SH-SY5Y (cell line): ENCODE results near the gene CELA1.

ENCODE experiments used
- GATA2 ChIP-seq: IDR thresholded peaks from 2 replicates; pipeline ENCODE4 v1.6.1; 2011; ENCODE audit warnings: mild to moderate bottlenecking, low read depth, low read length
- GATA3 ChIP-seq: IDR thresholded peaks from 2 replicates; pipeline ENCODE4 v1.6.1; 2011; ENCODE audit warnings: low read depth, mild to moderate bottlenecking, low read length, moderate library complexity

The CELA1 gene

DNA sequence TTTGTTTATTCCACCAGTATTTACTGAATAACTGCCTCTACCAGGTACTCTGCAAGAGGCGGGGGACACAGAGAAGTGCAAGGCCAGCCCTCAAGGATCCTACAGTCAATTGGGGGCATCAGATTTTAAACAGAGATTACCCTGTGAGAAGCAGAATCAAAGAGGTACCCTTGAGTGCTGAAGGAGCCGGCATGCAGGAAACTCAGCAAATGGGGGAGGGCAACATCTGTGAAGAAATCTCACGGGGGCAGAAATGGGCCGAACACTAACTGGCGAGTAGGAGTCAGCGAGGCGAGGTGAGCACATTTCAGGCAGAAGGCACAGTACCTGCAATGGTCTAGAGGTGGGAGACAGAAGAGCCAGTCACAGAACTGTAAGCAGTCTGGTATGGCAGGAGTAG is 35.7 kb upstream of the CELA1 start:
- TF ChIP-seq GATA3 (no peak), GATA2 (no peak)

DNA sequence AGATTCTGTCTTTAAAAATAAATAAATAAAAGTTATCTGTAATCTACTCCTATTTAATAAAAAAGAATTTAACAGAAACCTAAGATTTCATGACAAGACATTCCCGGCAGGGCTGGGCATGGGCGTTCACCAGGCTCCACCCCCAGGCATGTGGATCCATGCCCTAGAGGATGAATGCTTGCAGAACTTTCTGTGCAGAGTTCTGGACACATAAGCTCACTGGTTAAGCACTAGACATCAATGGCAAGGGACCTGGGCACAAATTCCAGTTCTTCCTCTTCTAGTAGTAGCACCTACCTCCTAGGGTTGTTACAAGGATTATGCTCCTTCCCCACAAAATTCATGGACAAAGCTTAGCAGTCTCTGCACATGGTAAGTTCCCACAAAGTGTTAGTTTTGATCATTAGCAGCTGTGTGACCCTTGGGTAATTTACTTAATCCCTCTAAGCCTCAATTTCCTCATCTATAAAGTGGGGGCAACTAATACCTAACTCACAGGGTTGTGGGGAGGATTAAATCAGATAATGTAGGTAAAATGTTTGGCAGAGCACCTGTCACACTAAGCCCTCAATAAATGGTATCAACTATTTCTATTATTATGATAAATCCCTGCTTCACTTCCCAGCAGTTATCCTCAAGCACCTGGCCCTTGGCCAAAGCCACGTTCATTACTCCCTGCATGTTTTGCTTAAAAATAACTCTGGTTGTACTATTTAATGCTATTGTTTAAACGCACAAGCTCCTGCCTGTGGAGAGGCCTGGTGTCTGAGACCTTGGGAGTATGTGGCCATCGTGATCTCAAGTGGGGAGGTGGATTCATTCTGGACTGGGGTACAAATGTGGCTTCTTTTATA is 35.0 kb upstream of the CELA1 start:
- TF ChIP-seq GATA3 (no peak), GATA2 (no peak)

DNA sequence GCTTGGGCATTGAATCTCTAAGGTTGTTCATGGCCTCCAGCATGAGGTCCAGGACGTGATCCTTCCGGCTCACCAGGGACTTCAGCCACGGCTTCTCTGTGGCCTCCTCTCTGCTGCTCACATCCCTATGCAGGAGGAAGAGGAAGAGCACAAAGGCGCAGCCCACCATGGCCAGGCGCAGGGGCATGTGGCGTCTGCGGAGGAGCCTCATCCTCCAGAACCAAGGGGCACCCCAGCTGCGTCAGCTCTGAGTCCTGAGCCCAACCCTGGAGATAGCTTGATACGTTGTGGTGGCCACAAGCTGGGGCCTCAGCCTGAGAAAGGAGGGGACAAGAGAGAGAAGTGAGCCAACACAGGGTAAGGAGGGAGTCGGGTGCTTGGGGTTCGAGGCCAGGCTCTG is 33.1 kb upstream of the CELA1 start:
- no peak for TF ChIP-seq GATA3
- TF ChIP-seq GATA2, result no peak

DNA sequence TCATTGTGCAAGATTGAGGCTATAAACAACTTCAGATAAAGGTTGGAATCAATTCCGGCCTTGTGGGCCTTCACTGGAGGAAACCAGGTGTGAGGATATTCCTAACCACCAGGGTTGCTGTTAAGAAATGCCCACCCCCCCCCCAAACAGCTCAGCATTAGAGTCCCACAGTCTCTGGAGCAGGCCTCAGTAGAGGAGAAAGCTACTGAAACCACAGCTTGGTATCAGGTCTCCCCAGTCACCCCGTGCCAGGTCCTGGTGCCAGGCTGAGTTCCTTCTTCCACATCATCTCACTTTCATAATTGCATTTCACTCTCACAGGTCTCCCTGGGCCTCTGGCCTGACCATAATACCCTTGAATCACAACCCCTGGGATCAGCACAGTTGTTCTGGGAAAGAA is 32.3 kb upstream of the CELA1 start:
- no peak for TF ChIP-seq GATA3
- no peak for TF ChIP-seq GATA2

DNA sequence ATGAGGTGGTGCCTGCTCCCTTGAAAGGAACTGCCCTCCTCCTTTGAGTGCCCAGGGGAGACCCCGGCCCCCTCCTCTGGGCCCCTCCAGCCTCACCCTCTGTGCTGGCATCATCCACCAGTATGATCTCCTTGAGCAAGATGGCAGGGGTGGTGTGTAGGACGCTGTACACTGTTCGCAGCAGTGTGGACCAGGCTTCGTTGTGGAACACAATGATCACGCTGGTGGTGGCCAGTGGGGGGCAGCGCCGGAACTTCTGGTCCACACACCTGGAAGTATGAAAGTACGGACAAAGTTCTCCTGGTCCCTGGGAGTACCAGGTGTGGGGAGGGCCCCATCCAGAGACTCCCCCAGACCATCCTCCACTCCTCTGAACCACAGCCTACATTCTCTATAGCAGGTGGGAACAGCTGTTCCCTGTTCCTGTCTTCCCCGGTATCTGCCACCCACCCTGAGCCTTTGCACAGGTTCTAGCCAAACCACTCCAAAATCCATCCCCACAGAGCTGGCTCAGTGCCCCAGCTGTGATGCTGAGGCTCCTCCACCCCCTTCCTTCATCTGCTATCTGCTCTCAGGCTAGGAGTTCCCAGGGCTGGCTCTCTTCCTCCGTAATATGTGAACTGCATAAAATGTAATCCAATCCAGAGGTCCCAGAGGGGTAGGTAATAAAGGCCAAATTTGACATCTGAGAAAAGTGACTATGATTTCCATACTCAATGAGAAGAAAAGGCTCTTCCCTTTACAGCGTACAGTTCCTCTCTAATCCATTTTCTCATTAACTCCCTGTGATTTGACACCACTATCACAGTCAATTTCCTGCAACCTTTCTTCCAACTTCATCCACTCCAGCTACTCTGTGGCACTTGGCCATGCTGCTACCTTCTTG is 30.9 kb upstream of the CELA1 start:
- no peak for TF ChIP-seq GATA3
- TF ChIP-seq GATA2, result no peak

DNA sequence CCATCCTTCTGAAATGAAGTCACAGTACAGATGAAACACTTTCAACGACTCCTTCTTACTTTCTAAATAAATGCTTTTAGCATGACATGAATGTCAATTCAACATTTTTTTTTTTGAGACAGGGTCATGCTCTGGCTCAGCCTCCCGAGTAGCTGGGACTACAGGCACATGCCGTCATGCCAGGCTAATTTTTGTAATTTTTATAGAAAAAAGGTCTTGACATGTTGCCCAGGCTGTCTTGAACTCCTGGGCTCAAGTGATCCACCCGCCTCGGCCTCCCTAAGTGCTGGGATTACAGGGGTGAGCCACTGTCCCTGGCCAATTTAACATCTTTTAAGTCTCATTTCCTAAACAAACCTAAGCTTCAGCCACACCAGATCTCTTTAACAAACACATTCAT is 28.4 kb upstream of the CELA1 start:
- TF ChIP-seq GATA3 (no peak), GATA2 (no peak)

DNA sequence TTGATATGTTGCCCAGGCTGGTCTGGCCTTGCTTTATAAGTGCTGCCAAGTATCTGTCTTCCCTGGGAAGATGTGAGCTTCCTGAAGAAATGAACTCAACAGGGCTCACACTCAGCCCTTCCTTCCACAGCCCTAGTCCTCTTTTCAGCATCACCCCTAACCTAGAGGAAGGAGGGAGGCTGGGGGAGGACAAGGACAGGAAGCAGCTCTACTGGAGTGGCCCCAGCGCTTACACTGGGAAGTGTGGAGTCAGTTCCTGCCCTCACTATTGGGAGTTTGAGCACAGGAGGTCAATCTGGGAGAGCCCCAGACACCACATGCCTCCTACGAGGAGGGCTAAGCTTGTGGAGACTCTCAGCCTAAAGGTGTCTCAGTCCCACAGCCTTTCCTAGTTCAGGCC is 27.9 kb upstream of the CELA1 start:
- TF ChIP-seq GATA2 (no peak), GATA3 (no peak)

DNA sequence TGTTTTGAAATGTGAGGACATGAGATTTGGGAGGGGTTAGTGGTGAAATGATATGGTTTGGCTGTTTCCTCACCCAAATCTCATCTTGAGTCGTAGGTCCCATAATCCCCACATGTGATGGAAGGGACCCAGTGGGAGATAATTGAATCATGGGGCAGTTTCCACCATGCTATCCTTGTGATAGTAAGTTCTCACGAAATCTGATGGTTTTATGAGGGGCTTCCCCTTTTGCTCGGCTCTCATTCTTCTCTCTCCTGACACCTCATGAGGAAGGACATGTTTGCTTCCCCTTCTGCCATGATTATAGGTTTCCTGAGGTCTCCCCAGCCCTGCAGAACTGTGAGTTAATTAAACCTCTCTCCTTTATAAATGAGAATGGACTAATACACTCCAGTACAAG is 26.7 kb upstream of the CELA1 start:
- TF ChIP-seq GATA2 (no peak), GATA3 (no peak)

DNA sequence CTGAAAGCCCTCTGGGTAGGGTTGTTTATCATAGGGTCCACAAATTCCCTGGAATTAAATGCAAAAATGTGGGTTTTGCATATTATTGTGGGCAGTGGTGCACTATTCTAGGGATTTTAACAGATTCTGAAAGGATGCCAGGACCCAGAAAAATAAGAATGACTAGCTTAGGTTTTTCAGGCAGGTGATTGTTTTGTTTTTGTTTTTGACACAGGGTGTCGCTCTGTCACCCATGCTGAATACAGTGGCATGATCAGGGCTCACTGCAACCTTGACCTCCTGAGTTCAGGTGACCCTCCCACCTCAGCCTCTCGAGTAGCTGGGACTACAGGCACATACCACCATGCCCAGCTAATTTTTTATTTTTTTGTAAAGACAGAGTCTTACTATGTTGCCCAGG is 25.5 kb upstream of the CELA1 start:
- TF ChIP-seq GATA3 (no peak), GATA2 (no peak)

DNA sequence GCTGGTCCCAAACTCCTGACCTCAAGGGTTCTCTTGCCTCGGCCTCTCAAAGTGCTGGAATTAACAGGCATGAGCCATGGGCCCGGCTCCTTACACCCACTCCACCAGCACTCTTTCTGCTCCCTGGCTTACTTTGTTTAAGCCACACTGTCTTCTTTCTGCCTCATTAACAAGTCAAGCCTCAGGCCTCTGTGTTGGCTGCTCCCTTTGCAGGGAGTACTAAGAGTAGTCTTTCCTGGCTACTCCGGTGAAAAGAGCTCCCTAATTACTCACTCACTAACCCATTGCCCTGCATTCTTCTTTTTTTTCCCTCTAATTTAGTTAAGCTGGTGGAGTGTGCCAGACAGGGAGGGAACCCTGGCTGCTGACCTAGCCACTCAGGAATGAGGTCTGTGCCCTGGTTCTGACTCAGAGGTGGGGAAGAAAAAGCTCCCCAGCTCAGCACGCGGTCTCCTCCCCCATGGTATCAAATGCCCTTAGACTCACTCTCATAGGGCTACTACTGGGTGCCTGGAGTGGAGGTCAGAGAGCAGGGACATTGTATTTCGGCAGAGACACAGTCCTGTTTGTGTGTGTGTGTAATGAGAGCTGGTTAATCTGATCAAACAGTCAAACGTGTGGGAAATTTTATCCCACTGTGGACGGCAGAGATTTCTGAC is 24.9 kb upstream of the CELA1 start:
- TF ChIP-seq GATA3 (no peak), GATA2 (no peak; the same call in 1 of the 2 replicates)

DNA sequence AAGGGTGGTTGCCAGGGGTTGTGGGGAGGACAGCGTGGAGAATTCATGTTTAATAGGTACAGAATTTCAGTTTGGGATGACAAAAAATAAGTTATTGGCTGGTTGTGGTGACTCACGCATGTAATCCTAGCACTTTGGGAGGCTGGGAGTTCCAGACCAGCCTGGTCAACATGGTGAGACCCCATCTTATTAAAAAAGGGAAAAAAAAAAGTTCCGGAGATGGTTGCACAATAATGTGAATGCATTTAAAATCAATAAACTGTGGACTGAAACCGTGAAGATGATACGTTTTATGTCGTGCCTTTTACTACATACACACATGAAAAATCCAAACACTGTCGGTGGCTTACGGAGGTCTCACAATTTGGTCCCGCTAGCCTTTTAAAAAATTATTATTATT is 24.2 kb upstream of the CELA1 start:
- TF ChIP-seq GATA3, result no peak
- TF ChIP-seq GATA2, result no peak

DNA sequence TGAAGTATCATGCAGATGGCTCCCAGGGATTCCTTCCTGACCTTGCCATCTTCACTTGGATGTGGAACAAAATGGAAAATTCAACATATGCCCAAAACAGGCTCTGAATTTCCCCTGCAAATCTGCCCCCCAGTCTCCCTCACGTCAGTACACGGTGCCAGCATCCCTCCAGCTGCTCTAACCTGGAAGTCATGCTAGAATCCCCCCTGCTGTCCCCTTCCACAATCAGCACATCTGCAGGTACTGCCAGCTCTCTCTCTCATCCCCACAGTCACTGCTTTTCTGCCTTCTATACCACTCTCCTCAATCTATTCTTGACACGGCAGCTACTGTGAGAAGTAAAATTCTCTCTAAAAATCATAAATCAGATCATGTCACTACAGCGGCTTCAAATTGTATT is 23.1 kb upstream of the CELA1 start:
- TF ChIP-seq GATA2 (no peak), GATA3 (no peak)

DNA sequence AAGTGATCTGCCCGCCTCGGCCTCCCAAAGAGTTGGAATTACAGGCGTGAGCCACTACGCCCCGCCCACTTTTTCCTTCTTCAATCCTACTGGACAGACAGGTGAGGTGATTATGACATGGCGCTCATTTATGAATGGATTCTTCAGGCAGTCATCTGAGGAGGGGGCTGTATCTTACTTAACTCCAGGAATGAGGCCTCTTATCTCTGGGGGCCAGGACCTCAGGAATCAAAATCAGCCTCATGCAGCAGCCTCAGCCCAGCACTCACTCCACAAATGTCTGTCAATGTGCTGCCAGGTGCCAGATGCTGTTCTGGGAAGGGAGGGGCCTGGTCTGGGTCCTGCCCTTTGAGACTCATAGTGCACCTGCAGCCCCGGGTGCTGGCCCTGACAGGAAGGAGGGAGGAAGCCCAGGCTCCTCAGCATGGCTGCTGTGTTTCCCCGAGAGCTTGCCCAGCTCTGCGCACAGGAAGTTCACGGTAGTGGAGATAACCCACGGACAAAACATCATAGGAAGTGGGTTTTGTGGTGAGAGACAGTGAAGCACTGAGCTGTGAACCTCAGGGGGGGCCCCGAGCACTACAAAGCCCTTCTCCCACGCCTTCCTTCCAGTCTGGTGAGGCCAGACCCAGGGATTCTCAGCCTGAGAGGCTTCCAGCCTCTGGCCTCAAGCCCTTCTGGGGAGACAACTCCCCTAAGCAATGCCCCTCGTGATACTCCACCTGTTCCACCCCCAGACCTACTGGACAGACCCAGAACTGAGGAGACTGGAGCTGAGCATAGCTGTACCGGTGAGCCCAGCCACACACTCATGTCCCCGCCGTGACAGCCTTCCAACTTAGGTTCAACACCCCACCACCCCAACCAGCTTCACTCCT is 22.4 kb upstream of the CELA1 start:
- TF ChIP-seq GATA3 (no peak), GATA2 (no peak)

DNA sequence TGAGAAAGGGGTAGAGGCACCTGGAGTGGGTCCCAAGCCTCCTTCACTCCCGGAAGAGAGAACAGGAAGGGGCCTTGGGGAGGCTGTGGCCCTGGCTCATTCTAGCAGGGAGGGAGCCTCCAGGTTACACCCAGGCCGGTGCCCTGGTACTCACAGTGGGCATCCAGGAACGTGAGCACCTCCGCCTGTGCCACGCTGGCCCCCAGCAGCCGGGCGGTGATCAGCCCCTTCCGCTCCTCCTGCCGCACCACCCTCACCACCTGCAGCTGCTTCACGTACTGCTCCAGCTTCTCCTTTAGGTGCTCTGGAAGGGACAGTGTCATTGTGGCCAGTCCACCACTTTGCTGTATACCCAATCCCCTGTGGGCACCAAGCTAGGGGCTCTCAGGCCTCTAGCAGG is 18.8 kb upstream of the CELA1 start:
- TF ChIP-seq GATA3, result no peak
- TF ChIP-seq GATA2, result no peak
